IPS-NIHi7 (cell line): ENCODE measurements around the gene ZNF414.

ENCODE experiments used
- DNase-seq: peaks from one replicate; pipeline ENCODE4 v3.0.0; 2012; ENCODE audit warnings: mixed read lengths; ENCODE audit errors: extremely low spot score

The ZNF414 gene

DNA sequence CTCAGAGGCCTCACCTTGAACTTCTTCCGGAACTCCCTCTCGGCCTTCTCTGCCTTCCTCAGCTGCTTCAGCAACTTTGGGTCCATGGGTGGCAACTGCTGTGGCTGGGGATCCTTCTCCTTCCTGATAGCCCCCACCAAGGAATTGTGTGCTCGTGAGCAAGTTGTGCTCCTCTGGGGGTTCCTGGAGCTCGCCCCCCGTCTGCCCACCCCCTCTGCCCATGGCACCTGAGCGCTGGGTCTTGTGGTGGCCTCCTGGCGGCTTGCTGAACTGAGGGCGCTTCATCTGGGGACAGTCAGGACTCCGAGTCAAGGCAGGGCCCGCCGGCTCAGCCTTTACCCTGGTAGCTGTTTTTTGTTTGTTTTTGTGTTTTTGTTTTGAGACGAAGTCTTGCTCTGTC lies 23.1 kb downstream of the ZNF414 start:
- no peak for DNase-seq

DNA sequence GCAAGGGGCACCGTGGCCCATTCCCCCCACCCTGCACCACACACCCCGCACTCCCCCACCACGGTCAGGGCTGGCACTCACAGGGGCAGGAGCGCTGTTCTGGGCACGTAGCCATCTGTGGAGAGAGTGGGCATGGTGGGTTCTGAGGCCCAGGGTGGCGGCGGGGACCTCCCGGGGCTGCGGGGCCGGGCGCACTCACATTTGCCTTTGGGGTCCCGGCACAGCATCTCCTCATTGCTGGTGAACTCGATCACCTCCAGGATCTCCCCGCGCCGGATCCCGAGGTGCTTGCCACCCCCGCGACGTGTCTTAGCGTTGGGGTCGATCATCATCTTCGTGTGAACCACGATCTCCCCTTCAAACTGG lies 23.6 kb downstream of the ZNF414 start:
- DNase-seq, result no peak

DNA sequence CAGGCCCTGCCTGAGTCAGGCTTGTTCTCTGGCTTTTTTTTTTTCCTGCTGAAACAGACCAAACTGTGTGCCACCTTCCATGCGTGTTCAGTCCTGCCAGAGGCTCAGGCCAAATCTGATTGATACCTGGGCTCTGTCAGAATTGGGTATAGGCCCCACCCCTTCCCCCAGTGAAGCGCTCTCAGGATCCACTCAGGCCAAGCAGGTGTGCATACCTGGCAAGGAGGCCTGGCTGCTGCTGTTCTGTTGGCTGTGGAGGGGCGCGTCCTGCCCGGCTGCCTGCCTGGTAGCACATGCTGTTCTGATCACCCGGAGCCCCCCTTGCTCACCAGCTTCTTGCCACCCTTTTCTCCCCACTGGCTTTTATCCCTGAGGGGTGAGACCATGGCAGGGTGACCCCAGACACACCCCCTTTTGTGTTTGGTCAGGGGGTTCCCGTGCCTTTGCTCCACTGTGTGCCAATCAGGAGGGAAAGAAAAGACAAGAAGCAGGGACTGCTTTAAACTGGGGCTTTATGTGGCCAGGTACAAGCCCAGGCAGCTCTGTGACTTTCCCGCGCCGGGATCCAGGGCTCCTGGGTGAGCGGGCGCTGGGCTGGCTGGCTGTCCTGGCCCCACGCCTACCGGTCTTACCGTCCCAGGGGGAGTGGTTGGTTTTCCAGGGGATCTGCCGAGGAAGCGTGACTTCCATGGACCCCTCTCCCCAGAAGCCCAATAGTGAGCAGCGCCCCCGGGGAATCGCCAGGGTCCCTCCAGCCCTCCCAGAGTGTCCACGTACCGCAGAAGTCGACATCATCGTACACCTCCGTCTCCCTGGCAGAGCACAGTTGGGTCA lies 24.2 kb downstream of the ZNF414 start:
- no peak for DNase-seq

DNA sequence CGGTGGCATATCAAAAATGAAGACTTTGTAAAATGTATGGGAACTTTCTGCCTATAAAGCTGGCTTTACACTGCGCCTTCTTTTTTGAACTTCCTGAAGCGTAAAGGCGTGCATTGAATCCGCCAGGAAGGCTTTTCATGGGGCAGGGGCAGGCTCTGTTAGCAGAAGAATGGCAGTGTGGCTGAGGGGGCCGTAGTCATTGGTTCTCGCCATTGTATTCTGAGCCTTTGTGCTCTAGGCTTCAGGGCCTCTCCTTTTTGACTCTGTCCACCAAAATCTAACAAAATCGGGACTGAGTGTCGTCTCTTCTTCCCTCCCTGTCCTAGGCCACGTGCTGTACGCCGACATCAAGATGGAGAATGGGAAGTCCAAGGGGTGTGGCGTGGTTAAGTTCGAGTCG lies 25.6 kb downstream of the ZNF414 start:
- DNase-seq, result no peak

DNA sequence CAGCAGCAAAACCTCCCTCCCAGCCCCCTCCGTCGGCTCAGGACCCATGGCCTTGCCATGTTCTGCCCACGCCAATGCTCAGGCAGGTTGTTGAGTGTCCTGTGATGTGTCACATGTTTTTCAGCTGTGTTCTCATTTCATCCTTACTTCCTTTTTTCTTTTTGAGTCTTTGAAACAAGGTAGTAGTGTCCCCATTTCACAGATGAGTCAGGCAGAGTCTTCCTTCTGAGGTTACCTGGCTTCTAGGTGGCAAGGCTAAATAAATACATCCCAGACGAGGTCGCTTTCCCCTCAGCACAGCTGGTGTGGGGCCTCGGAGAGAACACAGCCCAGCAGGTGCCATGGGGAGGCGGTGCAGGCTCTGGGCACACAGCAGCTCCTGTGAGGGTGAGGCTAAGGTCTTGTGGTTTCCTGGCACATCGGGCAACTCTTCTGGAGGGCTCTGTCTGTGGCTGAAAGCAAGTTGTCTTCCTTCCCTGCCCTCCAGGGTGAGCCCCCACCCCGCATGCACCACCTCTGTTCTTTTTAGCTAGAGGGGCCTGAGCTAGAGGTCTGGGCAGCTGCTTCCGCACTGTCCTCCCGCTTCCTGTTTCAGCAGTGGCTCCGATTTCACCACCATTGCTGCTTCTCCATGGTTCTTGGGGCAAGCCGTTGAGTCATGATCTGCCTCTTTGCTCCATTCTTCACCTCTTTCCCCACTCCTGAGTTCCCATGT lies 26.7 kb downstream of the ZNF414 start:
- DNase-seq, result no peak

DNA sequence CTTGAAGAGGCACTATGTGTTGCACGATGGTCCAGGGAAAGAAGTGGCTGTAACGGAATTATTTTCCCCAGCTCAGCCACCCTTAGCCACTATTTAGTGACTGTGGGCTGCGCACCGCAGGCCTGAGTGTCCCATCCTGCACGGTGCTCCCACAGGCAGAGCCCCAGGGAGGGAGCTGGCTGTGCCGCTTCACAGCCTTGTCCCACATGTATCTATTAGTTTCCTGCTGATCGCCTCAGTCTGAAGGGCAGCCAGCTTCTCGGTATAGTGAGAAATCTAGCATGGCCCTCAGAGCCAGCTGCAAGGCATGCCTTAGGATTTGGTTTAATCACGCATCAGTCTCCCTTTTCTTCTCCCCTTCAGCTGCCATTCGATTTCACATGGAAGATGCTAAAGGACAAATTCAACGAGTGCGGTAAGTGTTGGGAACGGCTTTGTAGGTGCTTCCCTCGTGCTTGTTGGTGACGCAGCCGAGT lies 27.3 kb downstream of the ZNF414 start:
- DNase-seq, result no peak

DNA sequence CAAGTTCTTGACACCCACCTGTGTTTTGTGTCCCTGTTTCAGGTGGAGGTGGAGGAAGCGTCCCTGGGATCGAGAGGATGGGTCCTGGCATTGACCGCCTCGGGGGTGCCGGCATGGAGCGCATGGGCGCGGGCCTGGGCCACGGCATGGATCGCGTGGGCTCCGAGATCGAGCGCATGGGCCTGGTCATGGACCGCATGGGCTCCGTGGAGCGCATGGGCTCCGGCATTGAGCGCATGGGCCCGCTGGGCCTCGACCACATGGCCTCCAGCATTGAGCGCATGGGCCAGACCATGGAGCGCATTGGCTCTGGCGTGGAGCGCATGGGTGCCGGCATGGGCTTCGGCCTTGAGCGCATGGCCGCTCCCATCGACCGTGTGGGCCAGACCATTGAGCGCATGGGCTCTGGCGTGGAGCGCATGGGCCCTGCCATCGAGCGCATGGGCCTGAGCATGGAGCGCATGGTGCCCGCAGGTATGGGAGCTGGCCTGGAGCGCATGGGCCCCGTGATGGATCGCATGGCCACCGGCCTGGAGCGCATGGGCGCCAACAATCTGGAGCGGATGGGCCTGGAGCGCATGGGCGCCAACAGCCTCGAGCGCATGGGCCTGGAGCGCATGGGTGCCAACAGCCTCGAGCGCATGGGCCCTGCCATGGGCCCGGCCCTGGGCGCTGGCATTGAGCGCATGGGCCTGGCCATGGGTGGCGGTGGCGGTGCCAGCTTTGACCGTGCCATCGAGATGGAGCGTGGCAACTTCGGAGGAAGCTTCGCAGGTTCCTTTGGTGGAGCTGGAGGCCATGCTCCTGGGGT lies 28.2 kb downstream of the ZNF414 start:
- DNase-seq, result no peak

DNA sequence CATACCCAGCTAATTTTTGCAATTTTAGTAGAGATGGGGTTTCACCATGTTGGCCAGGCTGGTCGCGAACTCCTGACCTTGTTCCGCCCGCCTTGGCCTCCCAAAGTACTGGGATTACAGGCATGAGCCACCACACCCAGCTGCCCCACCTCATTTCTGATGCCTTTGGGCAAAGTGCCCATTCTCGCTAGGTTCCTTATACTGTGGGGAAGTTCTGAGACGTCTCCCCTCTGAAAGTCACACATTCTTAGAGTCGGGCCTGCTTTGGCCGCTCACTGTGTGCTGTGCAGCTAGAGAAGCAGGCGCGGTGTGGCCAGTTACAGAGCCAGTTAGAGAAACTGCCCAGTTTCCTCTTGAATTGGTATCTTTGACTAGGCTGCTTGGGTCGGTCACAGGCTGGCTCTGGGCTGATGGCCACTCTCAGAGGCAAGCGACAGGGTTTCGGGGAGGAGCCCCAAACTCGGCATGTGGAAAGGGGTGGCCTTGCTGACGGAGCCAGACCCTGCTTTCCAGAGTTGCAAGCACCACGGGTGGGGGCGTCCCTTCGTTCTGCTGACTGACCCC lies 29.6 kb downstream of the ZNF414 start:
- no peak for DNase-seq

DNA sequence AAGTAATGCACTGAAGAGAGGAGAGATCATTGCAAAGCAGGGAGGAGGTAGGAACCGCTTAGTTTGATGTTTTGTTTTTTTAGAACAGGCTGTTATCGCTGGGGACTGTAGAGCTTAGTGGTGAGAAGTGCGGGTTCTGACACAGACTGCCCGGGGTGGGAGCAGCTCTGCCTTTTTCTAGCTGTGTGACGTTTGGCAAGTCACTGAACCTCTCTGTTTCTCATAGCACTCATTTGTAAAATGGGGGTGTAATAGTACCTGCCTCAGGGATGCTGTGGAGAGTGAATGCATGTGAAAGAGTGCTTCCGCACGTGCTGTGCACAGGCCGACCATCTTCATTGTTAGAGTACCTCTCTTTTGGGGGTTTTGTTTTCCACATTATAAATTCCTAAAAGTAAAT lies 30.8 kb downstream of the ZNF414 start:
- DNase-seq, result no peak

DNA sequence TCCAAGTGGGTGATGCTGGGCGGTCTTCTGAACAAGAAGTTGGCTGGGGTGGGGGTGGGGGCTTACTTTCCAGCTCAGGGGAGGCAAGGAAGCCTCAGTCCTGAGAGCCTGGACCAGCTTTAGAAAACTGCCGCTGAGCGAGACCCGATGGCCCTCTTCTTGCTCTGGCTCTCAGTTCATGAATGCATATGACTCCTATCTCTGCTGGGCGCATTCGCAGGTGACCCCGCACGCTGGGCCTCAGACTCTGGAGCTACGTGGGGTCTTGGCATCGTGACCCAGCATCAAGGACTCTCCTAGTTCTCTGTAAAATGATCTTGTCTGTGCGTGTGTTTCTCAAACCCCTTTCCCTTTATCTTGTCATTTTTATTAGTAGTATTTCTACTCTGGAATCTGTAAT lies 31.3 kb downstream of the ZNF414 start:
- no peak for DNase-seq

DNA sequence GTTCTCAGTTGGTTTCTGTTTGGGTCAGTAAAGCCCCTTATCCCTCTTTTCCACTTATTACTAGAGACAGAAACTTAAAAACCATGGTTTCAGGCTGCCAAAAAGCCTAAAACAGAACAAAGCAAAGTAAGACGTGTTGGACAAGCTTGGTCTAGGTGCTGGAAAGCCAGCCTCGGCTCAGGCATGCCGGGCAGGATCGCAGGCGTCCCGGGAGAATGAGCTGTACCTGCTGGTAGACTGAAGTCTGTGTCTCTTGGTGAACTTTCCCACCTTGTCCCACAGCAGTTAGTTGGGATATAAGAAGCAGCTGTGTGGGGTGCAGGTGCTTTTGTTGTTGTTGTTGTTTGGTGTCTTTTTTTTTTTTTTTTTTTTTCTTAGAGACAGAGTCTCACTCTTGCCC lies 32.4 kb downstream of the ZNF414 start:
- DNase-seq, result no peak

DNA sequence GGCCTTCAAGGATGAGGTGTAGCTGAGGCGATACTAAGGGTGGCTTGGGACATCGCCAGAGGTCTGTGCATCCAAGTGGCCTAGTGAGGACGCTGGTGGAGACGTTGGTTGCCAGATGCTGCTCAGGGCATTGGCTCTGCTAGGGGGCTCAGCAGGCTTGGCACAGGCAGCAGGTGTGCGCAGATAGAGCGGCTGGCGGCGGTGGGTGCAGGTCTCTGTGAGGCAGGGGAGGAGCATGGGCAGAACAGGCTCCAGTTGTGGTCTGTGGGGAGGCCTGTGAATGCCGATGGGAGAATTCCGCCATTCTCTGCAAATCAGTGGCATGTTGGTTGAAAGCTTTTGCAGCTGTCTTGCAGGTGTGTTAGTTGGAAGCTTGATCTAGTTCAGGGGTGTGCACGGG lies 32.8 kb downstream of the ZNF414 start:
- no peak for DNase-seq

DNA sequence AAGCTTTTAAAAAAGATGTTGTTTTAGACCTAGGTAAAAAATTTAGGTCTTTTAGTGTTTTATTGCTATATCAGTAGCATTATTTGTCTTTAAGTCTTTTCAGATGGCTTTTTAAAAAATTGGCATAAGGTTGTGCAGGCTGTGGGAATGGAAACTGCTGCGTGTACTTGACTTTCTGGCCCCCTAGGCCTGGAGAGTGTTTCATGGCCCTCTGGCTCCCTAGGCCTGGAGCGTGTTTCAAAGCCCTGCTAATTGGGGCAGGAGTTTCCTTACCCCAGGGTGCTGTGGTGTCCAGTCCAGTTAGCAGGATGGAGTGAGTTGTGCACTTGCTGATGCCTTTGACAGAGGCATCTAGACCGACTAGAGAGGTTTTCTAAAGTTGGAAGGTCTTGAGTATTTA lies 35.4 kb downstream of the ZNF414 start:
- DNase-seq, result no peak

DNA sequence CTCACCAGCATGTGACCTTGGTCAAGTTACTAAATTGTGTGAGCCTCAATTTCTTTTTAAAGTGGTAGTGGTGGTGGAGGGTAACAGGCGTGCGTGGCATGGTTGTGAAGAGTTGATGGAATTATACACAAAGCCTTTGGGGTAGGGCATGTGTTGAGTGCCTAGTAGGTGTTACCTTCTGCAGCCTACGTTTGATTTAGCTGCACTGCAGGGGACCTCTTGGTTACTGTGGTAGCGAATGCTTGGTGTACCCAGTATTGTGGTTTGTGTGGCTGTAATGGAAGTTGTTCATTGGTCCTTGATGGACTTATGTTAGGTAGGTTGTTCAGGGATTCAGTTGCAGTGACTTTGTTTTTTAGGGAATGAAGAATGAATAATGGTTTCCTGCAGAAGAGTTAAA lies 36.1 kb downstream of the ZNF414 start:
- DNase-seq, result no peak

DNA sequence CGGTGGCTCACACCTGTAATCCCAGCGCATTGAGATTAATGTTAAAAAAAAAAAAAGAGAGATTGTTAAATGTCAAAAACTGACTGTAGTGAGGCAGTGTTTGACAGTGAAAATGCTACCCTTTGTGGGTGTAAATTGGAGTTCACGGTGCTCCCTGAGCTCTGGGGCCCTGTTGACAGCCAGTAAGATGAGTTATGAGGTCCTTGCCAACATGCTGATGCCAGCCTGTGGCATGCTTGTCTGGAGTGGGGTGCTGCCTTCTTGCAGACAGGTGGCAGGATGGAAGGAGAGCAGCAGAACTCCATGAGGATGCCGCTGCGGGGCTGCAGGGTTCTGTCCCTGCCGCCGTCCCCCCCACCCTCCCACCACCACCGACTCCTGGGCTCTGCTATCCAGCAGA lies 37.4 kb downstream of the ZNF414 start:
- no peak for DNase-seq

DNA sequence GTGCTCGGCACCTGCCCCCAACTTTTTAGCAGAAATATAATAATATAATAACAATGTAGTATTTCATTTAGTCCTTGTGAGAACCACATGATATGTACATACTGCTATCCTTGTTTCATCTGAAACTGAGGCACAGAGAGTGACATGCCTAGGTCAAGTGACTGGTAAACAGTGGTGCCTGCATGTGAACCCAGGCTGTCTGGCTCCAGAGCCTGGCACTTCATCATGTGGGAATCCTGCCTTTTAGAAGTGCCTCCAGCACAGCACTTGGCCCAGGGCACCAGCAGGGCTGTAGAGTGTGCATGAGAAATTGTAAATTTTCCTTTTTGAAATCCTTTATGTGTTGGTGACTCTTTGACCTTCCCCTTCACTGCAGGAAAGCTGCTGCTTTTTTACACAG lies 39.0 kb downstream of the ZNF414 start:
- DNase-seq, result no peak

DNA sequence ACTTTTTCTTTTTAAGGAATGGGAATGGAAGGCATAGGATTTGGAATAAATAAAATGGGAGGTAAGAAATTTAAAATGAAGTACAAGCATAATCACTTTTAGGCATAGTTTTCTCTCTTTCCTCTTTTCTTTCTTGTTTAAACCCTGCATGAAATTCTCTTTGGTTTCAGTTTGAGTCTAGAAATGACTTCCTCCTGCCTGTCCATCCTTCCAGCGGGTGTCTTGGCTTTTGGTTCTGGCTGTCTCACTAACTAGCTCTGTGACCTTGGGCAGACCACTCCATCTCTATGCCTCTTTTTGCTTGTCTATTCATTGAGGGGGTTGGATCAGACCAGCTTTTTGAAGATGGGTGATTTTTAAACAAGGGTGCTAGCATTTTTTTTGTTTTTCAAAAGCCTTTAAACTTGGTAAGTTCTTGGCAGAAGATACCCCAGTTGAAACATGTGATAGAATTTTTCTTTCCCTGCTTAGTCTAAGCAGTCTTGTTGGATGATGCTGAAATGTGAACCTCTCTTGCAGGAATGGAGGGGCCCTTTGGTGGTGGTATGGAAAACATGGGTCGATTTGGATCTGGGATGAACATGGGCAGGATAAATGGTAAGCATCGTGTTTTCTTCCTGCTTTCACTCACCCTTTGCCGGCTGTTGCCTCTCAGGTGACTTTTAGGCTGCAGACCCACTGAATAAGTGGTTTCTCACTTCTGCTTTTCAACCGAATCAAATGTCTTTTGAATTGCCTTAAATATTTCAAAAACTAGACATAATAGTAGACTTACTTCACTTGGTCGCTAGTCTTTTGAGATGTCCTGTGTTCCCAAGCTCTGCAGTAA lies 40.1 kb downstream of the ZNF414 start:
- no peak for DNase-seq

DNA sequence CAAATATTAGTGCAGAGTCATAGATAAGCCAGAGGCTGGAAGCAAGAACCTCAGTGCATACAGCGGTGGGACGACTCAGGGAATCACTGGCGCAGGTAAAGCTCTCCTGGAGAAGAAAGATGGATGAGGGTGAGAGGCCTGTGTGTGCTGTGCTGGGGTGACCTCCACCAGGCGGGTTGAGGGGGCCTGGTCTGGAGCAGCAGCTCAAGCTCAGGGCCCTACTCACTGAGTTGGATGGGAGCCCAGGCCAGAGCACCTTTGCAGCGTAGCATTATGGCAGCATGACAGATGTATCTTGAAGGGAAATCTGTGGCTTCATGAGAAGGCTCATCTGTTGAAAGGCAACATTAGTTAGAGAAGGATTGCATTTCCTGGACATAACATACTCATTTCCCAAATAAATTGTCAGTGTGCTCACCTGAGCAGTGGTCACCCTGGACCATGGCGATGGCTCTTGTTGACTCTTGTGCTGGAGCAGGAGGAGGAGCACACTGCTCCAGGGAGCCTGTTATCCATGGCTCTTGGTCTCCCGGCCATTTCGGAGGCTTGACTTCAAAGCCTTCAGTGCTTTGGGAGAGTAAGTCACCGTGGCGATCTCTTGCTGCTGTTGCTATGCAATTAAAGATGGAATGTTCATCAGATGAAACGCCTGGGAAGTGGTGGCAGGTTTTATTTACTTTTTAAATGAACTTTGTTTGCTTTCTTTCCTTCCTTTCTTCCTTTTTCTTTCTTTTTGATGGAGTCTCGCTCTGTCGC lies 44.2 kb downstream of the ZNF414 start:
- no peak for DNase-seq

DNA sequence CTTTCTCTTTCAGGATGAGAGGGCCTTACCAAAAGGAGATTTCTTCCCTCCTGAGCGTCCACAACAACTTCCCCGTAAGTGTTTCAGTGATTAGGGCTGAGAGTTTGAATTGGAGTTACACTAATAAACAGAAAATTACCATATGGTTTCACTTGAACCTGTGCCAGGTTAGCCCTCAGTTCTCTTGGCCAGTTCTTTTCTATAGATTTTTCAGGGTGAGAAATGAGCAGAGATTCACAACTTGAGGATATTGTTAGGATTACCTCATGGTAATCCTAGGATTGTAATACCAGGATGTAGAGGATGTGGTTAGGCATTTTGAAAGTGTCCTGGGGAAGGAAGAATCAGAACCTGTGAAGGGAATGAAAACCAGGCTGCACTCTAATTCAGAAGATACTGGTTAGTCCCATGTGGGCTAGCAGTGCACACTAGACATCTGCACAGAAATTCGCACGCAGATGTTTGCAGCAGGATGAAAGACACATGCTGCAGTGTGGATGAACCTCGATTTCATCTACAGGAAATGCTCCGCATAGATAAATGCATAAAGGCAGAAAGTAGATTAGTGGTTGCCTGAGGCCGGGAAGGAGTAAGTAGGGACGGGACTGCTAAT lies 45.1 kb downstream of the ZNF414 start:
- DNase-seq, result no peak

DNA sequence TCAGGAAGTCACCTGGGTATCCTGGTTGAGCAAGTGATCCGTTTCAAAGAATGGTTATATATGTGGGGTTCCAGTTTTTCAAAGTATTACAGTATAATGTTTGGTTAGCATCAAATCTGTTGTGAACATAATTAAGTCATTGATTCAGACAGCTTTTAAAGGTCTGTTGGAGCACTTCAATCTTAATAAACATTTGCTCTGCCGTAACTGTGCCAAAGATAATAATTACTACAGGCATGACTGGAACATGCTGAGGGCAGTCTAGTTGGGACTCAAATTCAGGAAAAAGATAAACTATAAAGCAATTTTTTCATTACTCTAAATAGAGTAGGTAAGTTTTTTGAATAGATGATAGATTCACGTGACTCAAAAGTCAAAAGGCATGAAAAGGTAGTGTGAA lies 45.8 kb downstream of the ZNF414 start:
- no peak for DNase-seq
